ENCODE measurements around the gene NANS. TPM values are rescaled to one million over a fixed set of nuclear protein-coding genes. Genes with fewer than 3 reads are reported as not detected.
"Not testable (repeated sequence)": the region's sequence is repeated elsewhere in the genome, so short reads cannot be mapped to it uniquely, and the experiment has no call there.

The NANS gene
- total RNA-seq, 4 donors from 2014 or later: 35.2 to 74.4 (median 44.6) TPM

DNA sequence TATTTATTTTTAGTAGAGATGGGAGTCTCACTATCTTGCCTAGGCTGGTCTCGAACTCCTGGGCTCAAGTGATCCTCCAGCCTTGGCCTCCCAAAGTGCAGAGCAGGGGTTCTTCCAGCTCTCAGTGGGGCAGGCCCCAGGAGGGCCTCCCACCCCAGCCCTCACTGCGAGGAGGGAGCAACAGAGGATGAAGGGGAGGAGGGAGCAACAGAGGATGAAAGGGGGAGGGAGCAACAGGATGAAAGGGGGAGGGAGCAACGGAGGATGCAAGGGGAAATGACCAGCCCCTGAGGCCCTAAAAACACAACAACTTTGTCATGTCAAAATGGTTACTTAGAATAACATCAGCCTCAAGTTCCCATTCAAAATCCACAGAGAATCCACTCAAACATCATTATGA, 52.5 kb downstream of the NANS start:
- 48 to 49% methylated on average over 3 of the region's 3 CpGs for WGBS, 2 donors
- H3K4me3 ChIP-seq: no peak overlapping the region
- TF ChIP-seq, protein P1, sequence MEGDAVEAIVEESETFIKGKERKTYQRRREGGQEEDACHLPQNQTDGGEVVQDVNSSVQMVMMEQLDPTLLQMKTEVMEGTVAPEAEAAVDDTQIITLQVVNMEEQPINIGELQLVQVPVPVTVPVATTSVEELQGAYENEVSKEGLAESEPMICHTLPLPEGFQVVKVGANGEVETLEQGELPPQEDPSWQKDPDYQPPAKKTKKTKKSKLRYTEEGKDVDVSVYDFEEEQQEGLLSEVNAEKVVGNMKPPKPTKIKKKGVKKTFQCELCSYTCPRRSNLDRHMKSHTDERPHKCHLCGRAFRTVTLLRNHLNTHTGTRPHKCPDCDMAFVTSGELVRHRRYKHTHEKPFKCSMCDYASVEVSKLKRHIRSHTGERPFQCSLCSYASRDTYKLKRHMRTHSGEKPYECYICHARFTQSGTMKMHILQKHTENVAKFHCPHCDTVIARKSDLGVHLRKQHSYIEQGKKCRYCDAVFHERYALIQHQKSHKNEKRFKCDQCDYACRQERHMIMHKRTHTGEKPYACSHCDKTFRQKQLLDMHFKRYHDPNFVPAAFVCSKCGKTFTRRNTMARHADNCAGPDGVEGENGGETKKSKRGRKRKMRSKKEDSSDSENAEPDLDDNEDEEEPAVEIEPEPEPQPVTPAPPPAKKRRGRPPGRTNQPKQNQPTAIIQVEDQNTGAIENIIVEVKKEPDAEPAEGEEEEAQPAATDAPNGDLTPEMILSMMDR (IDR thresholded peaks at IDR 0.05): no peak
- no peak for TF ChIP-seq EP300 (IDR thresholded peaks at IDR 0.05)
- no peak for TF ChIP-seq POLR2A (IDR thresholded peaks at IDR 0.05)
- peaks cover 0 to 40% (median 0%) of the 10 kb centered on the region in 3 donors for H3K36me3 ChIP-seq
- H3K9me3 ChIP-seq: peaks cover 0 to 12% (median 0%) of the 10 kb centered on the region in 4 donors
- no peaks in the 10 kb centered on the region for H3K27me3 ChIP-seq
- peak overlapping the region in 3 of 4 donors; percentile 17 to 77 (median 20) for H3K27ac ChIP-seq
- DNase-seq (ENCODE audit: low spot score in 2 of 2): no peak
- H3K4me1 ChIP-seq: peaks cover 0 to 27% (median 0%) of the 10 kb centered on the region in 4 donors

DNA sequence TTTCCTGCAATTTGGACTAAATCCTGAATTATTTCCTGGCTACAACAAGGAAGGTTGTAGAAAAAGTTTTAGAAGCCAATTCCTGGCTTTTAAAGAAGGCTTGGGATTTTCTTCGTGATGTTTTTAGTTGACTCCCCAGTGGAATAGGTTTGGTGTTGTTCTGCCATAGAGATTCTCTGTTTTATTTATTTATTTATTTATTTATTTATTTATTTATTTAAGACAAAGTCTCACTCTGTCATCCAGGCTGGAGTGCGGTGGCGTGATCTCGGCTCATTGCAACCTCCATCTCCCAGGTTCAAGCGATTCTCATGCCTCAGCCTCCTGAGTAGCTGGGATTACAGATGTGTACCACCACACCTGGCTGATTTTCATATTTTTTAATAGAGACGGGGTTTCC, 60.6 kb downstream of the NANS start:
- DNase-seq (ENCODE audit: low spot score in 2 of 2); H3K4me3 ChIP-seq; H3K27me3 ChIP-seq; H3K27ac ChIP-seq; H3K9me3 ChIP-seq; H3K36me3 ChIP-seq: not testable (repeated sequence)
- 96 to 99% methylated on average over 6 of the region's 6 CpGs for WGBS, 2 donors
- peaks cover 0 to 26% (median 11%) of the 10 kb centered on the region in 4 donors for H3K4me1 ChIP-seq

GRCh38 chr9:98117984-98118639, 61.6 kb downstream of the NANS start:
- Histone ChIP-seq H3K27me3 (no peaks in the 10 kb centered on the region), H3K36me3 (no peaks in the 10 kb centered on the region), H3K9me3 (no peaks in the 10 kb centered on the region), H3K4me3 (peak overlapping the region; percentile 49 to 75 (median 72)), H3K4me1 (peaks cover 0 to 26% (median 11%) of the 10 kb centered on the region in 4 donors), H3K27ac (peak overlapping the region in 3 of 4 donors; percentile 72 to 87 (median 82))
- DNase-seq (ENCODE audit: low spot score in 2 of 2): no peak
- TF ChIP-seq, protein P1 (IDR thresholded peaks at IDR 0.05): peak in 2 of 5 experiments; percentile 7 to 9
- no peak for TF ChIP-seq EP300 (IDR thresholded peaks at IDR 0.05)
- WGBS, 2 donors: 66 to 74% methylated on average over 5 of the region's 5 CpGs

DNA sequence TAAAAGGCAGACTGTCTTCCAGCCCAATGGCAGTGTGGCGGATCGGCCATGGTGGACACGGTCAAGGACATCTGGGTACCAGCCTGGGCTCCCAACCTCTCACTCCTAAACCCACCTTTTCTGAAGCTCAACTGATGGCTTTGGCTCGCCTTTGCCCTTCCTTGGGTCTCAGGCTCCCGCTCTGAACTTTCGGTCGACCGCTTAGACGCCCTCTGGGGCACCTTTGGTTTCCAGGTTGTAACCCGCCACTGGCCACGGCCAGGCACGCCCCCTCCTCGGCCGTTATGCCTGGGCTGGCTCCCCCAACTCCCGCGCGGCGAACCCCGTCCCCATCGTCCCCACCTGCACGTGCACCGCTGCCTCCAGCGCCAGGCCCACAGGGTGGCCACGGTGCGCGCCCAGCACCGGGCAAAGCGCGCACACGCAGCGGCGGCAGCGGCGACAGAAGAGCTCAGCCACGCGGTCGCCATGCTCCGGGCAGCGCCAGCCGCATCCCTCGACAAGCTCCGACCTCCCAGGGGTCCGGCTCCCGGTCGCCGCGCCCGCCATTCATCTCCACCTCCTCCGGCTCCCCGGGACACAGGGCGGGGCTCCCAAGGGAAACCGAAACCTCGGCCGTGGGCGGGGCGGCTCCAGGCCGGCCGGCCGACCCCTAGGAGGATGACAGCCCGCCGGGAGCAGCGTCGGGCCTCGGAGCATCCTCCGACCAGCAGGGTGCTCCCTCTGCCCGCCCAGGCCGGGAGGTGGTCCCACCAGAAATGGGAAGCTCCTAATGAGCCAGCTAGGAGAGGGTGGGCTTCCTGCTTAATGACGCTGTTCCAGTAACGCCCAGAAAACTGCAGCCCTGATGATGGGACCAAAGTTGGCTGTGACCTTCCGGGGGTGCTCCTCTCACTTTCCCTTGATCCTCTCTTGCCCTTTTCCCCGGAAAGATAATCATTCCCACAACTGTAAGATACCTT, 62.4 kb downstream of the NANS start, which contains the start of gene TRIM14:
Gene TRIM14 (minus strand): TSS at position 583 of the 962 bp plus-strand sequence. CDS start 34 bp downstream, at position 549.
- DNase-seq (ENCODE audit: low spot score in 2 of 2): peak in 1 of 2 donors; percentile 22
- peak within 1 kb of the TSS in 3 of 4 donors; percentile 72 to 87 (median 82) for H3K27ac ChIP-seq
- no peak for TF ChIP-seq POLR2A (IDR thresholded peaks at IDR 0.05)
- TF ChIP-seq, protein P1 (IDR thresholded peaks at IDR 0.05): no peak
- TF ChIP-seq EP300 (IDR thresholded peaks at IDR 0.05): no peak
- H3K36me3 ChIP-seq: no peaks in the 10 kb centered on the region
- no peaks in the 10 kb centered on the region for H3K9me3 ChIP-seq
- peaks cover 0 to 26% (median 11%) of the 10 kb centered on the region in 4 donors for H3K4me1 ChIP-seq
- H3K27me3 ChIP-seq: no peaks in the 10 kb centered on the region
- peak within 1 kb of the TSS; percentile 49 to 75 (median 72) for H3K4me3 ChIP-seq
- 11 to 12% methylated on average over 44 to 61 of the region's 71 CpGs for WGBS, 2 donors

DNA sequence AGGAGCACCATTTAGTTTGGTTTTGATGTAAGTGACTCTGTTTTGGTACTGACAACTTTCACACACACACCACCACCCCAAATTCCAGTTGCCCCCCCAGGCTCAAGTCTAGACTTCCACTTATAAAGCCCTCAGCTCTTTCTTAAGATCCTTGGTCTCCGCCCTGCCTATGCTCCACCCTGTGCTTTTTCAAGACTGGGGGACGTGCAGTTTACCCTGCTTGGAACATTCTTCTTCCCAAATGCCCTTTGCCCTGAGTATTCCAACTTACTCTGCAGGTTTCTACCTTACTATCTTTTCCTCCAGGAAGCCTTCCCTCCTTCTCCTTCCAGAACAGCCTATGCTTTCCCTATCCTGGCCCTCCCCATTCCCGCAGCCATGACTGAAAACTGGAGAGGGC, 63.9 kb downstream of the NANS start:
- WGBS, 2 donors: 62 to 69% methylated on average over 3 of the region's 3 CpGs
- DNase-seq (ENCODE audit: low spot score in 2 of 2): no peak
- H3K9me3 ChIP-seq: no peaks in the 10 kb centered on the region
- H3K36me3 ChIP-seq: no peaks in the 10 kb centered on the region
- no peak overlapping the region for H3K4me3 ChIP-seq
- TF ChIP-seq EP300 (IDR thresholded peaks at IDR 0.05) (no peak), POLR2A (IDR thresholded peaks at IDR 0.05) (no peak)
- TF ChIP-seq, protein P1 (IDR thresholded peaks at IDR 0.05): no peak
- H3K27me3 ChIP-seq: no peaks in the 10 kb centered on the region
- H3K4me1 ChIP-seq: peaks cover 0 to 26% (median 11%) of the 10 kb centered on the region in 4 donors
- H3K27ac ChIP-seq: peak overlapping the region in 3 of 4 donors; percentile 2 to 87 (median 34)

Data from tibial nerve (tissue), 4 donors.